PC-3 (cell line): ENCODE measurements around the gene STAM. TPM values are rescaled to one million over a fixed set of nuclear protein-coding genes. Genes with fewer than 3 reads are reported as not detected.

ENCODE experiments used
- ATAC-seq: fragments of 200-7000 bp; cut with Tn5 transposase; 2 replicates; pipeline ENCODE4 v1.9.1; 2020; ENCODE audit warnings: mild to moderate bottlenecking, moderate library complexity
- BruUV-seq: library from RNA; stranded (reverse); fragments of 400-500 nt; replicated peaks from 2 replicates; lab custom pipeline; 2021; lab: Mats Ljungman, UMichigan
- CTCF ChIA-PET: fragments of 300-600 bp; sonication (Branson Sonifier 250); formaldehyde crosslinking; loops from one replicate; lab custom pipeline; 2022; ENCODE audit warnings: antibody characterized with exemption; lab: Charles Lee
- POLR2A ChIA-PET: fragments of 300-600 bp; sonication (Branson Sonifier 250); formaldehyde crosslinking; loops from one replicate; lab custom pipeline; 2022; ENCODE audit warnings: antibody characterized with exemption; ENCODE audit not compliant: unreplicated experiment; lab: Charles Lee
- DNase-seq: peaks from one replicate; pipeline ENCODE4 v3.0.0-alpha.2; 2015
- H2AFZ ChIP-seq: fragments of 300-600 bp; sonication (generic); 2 replicates; pipeline ENCODE4 v1.6.0; 2016; ENCODE audit warnings: antibody characterized with exemption, low read length
- H3F3A ChIP-seq: fragments of 300-600 bp; sonication (generic); one replicate; pipeline ENCODE4 v1.6.0; 2017; ENCODE audit warnings: antibody characterized with exemption, low read length, control low read depth, mild to moderate bottlenecking; ENCODE audit not compliant: unreplicated experiment
- H3K27ac ChIP-seq: fragments of 300-600 bp; sonication (generic); 2 replicates; pipeline ENCODE4 v1.5.1; 2016; ENCODE audit warnings: mild to moderate bottlenecking, low read length
- H3K27me3 ChIP-seq: fragments of 300-600 bp; sonication (generic); 2 replicates; pipeline ENCODE4 v1.6.1; 2016; ENCODE audit warnings: low read length, mixed read lengths
- H3K36me3 ChIP-seq: fragments of 300-600 bp; sonication (generic); 2 replicates; pipeline ENCODE4 v1.6.1; 2016; ENCODE audit warnings: low read depth, mixed run types, low read length, mixed read lengths
- H3K4me1 ChIP-seq: fragments of 300-600 bp; sonication (generic); 2 replicates; pipeline ENCODE4 v1.5.1; 2016; ENCODE audit warnings: low read length; ENCODE audit not compliant: insufficient read depth
- H3K4me2 ChIP-seq: fragments of 300-600 bp; sonication (generic); 2 replicates; pipeline ENCODE4 v1.6.0; 2016; ENCODE audit warnings: low read length
- H3K4me3 ChIP-seq: fragments of 300-600 bp; sonication (generic); 2 replicates; pipeline ENCODE4 v1.5.1; 2016; ENCODE audit warnings: mild to moderate bottlenecking, low read length, mixed read lengths
- H3K79me2 ChIP-seq: fragments of 300-600 bp; sonication (generic); 2 replicates; pipeline ENCODE4 v1.6.1; 2017; ENCODE audit warnings: low read length, mixed read lengths
- H3K9ac ChIP-seq: fragments of 300-600 bp; sonication (generic); 2 replicates; pipeline ENCODE4 v1.6.0; 2016; ENCODE audit warnings: mild to moderate bottlenecking, low read length
- H3K9me2 ChIP-seq: fragments of 300-600 bp; sonication (generic); replicated peaks from 2 replicates; pipeline ENCODE4 v1.6.1; 2016; ENCODE audit warnings: mixed run types, low read length, mixed read lengths
- H3K9me3 ChIP-seq: fragments of 300-600 bp; sonication (generic); 2 replicates; pipeline ENCODE4 v1.6.1; 2016; ENCODE audit warnings: low read length, mixed read lengths
- H4K20me1 ChIP-seq: fragments of 300-600 bp; sonication (generic); 2 replicates; pipeline ENCODE4 v1.6.1; 2016; ENCODE audit warnings: low read length, mixed read lengths
- CTCF ChIP-seq: fragments of 300-600 bp; sonication (generic); conservative IDR thresholded peaks from 2 replicates; pipeline ENCODE4 v1.5.1; 2017; ENCODE audit warnings: antibody characterized with exemption, low read depth, mild to moderate bottlenecking, low read length
- EZH2 ChIP-seq: fragments of 300-600 bp; sonication (generic); IDR thresholded peaks from one replicate; pipeline ENCODE4 v1.6.1; 2017; ENCODE audit warnings: antibody characterized with exemption, mild to moderate bottlenecking, low read length; ENCODE audit not compliant: unreplicated experiment
- EZH2phosphoT487 ChIP-seq: fragments of 300-600 bp; sonication (generic); IDR thresholded peaks from 2 replicates; pipeline ENCODE4 v1.6.1; 2018; ENCODE audit warnings: mild to moderate bottlenecking, antibody characterized with exemption, low read length, borderline replicate concordance
- intact Hi-C: fragments of 100-400 bp; cut with micrococcal nuclease; formaldehyde crosslinking; loops from 2 replicates; pipeline ENCODE4 v1.9.0; 2023
- total RNA-seq: library from RNA; depleted of rRNA; stranded (reverse); fragments of >200 nt; gene quantifications from 2 replicates; pipeline ENCODE4 v1.2.3, GENCODE V29; 2014

STAM gene
- total RNA-seq, 1 experiment from 2014 or later = 7.8 TPM

GRCh38 chr10:17645621-17646345, 1.8 kb downstream of the STAM start:
- Histone ChIP-seq H3K9me2 (no peaks in the 10 kb centered on the region), H3K9me3 (no peaks in the 10 kb centered on the region), H3K27ac (peak overlapping the region; percentile 62), H3K4me2 (peak overlapping the region; percentile 87), H3K4me1 (peaks cover 20% of the 10 kb centered on the region; the same call in 1 of the 2 replicates), H3K4me3 (peak overlapping the region; percentile 89), H3K79me2 (peaks cover 90% of the 10 kb centered on the region), H4K20me1 (0 out of 2 replicates have a peak, but pooled peaks cover 3% of the 10 kb centered on the region), H3K36me3 (no peaks in the 10 kb centered on the region; the same call in 1 of the 2 replicates), H3K27me3 (no peaks in the 10 kb centered on the region), H2AFZ (no peak overlapping the region), H3F3A (no peaks in the 10 kb centered on the region), H3K9ac (peak overlapping the region; percentile 93)
- intact Hi-C loops = loop anchor here (2.0 to 10.0 kb wide), 3 partner anchors 27 to 59 kb away; partner anchors contain the start of gene HACD1
- ChIA-PET POLR2A (interaction anchor here (0.6 kb wide), 1 partner anchor 28 kb away, joined by 3 read pairs; no protein-coding TSS in a partner anchor), CTCF (no interaction called here)
- no TSS peak for BruUV-seq
- peak; percentile 60 for ATAC-seq
- peak; percentile 67 for DNase-seq
- TF ChIP-seq EZH2 = no peak
- no peak for TF ChIP-seq EZH2phosphoT487
- no peak for TF ChIP-seq CTCF

GRCh38 chr10:17647326-17647725, 3.4 kb downstream of the STAM start:
- ChIA-PET CTCF (no interaction called here), POLR2A (no interaction called here)
- H3K27me3 ChIP-seq = no peaks in the 10 kb centered on the region
- ATAC-seq = no peak
- H3K4me1 ChIP-seq = peaks cover 16% of the 10 kb centered on the region; the same call in 1 of the 2 replicates
- no peak overlapping the region for H3K9ac ChIP-seq
- H3K4me3 ChIP-seq = no peak overlapping the region
- no peak overlapping the region for H2AFZ ChIP-seq
- no TSS peak for BruUV-seq
- intact Hi-C loops = loop anchor here (2.0 to 10.0 kb wide), 2 partner anchors 25 to 57 kb away; no protein-coding TSS in a partner anchor
- H3K27ac ChIP-seq = no peak overlapping the region
- H3K9me2 ChIP-seq = no peaks in the 10 kb centered on the region
- no peaks in the 10 kb centered on the region for H3F3A ChIP-seq
- no peak for DNase-seq
- no peaks in the 10 kb centered on the region; the same call in 1 of the 2 replicates for H3K36me3 ChIP-seq
- H4K20me1 ChIP-seq = 0 out of 2 replicates have a peak, but pooled peaks cover 3% of the 10 kb centered on the region
- H3K4me2 ChIP-seq = no peak overlapping the region
- TF ChIP-seq EZH2 (no peak), CTCF (no peak), EZH2phosphoT487 (no peak)
- H3K79me2 ChIP-seq = peaks cover 97% of the 10 kb centered on the region
- H3K9me3 ChIP-seq = no peaks in the 10 kb centered on the region
